ENCODE results near the gene RET.

GRCh38 chr10:43166207-43166879 lies 89.5 kb downstream of the RET start:
- TF ChIP-seq ELF1 (CRISPR knock-in tag; IDR thresholded peaks at IDR 0.05) (no peak), CEBPB (IDR thresholded peaks at IDR 0.05; ENCODE audit: borderline replicate concordance, low read depth, low read length) (no peak), ZNF660 (CRISPR knock-in tag; IDR thresholded peaks at IDR 0.05; ENCODE audit: borderline replicate concordance, low read depth) (no peak), ZNF281 (CRISPR knock-in tag; IDR thresholded peaks at IDR 0.05; ENCODE audit: borderline replicate concordance) (no peak), CTCF (CRISPR knock-in tag; IDR thresholded peaks at IDR 0.05) (no peak), PITX1 (CRISPR knock-in tag; IDR thresholded peaks at IDR 0.05) (no peak)

Measured in HepG2 (cell line).